PC-9 (cell line): ENCODE data around the gene ATXN7L2.

Source experiments
- CTCF ChIP-seq: fragments of 200-600 bp; sonication (generic); conservative IDR thresholded peaks from 2 replicates; pipeline ENCODE4 v1.6.1; 2017; ENCODE audit warnings: mixed run types, antibody characterized with exemption, mild to moderate bottlenecking, moderate library complexity
- EZH2 ChIP-seq: fragments of 200-600 bp; sonication (generic); IDR thresholded peaks from 2 replicates; pipeline ENCODE4 v1.8.0; 2017; ENCODE audit warnings: antibody characterized with exemption, low read depth

GRCh38 chr1:109527098-109527811 is 43.5 kb downstream of the ATXN7L2 start:
- TF ChIP-seq CTCF: no peak
- no peak for TF ChIP-seq EZH2
